ENCODE data around the gene TAF6.
"Not testable (repeated sequence)": the region's sequence is repeated elsewhere in the genome, so short reads cannot be mapped to it uniquely, and the experiment has no call there.

The TAF6 gene

DNA sequence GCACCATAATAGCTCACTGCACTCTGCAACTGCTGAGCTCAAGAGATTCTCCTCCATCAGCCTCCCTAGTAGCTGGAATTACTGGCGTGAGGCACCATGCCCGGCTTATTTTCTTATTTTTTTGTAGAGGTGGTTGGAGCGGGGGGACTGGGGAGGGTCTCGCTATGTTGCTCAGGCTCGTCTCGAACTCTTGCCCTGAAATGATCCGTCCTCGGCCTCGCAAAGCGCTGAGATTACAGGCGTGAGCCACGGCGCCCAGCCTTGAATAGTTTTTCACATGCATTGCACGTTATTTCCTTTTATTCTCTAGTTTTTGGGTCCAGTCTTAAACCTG is 29.0 kb upstream of the TAF6 start:
- TF ChIP-seq CTCF (conservative IDR thresholded peaks at IDR 0.05) = no peak
- peak overlapping the region; percentile 88 for H3K27ac ChIP-seq

DNA sequence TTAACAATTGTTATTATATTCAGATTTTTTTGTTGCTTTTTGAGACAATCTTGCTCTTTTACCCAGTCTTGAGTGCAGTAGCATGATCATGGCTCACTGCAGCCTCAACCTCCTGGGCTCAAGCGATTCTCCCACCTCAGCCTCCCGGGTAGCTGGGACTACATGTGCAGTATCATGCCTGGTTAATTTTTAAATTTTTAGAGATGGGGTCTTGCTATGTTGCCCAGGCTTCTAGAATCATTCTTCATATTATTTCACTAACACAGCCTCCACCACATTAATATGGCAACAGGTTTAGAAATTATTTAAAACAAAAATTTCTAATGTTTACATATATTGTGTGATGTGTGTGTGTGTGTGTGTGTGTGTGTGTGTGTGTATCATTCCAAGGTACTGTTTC is 28.1 kb upstream of the TAF6 start:
- no peak for TF ChIP-seq CTCF (conservative IDR thresholded peaks at IDR 0.05)
- no peak overlapping the region for H3K27ac ChIP-seq

DNA sequence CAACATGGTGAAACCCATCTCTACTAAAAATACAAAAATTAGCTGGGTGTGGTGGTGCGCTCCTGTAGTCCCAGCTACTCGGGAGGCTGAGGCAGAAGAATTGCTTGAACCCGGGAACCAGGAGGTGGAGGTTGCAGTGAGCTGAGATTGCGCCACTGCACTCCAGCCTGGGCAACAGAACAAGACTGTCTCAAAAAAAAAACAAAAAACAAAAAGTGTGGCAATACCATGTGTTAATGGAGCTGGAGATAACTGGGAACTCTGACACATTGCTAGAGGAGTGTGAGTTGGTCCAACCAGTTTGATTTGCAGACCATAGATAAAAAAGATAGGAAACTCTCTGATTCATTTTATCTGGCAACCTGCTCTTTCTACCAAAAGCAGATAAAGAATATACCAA is 27.2 kb upstream of the TAF6 start:
- not testable (repeated sequence) for H3K27ac ChIP-seq

GRCh38 chr7:100142461-100142860 is 23.3 kb upstream of the TAF6 start:
- H3K27ac ChIP-seq = no peak overlapping the region
- no peak for TF ChIP-seq CTCF (conservative IDR thresholded peaks at IDR 0.05)

DNA sequence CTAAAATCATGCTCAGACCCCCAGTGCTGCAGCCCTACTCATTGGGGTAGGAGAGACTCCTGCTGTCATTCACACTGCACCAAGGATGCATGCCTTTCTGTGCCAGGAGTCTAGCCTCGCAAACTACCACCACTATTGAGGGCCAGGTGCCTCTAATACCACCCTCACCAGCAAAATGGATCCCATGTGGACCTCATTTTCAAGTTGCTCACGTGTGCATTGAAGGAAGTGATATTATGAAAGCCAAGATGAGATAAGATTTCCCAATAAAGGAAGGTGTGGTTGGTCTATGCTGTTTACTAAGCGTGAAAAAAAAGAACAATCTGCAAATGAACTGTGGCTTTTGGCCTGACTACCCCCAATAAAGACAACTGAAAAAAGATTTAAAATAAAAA is 22.4 kb upstream of the TAF6 start:
- TF ChIP-seq CTCF (conservative IDR thresholded peaks at IDR 0.05) = no peak
- no peak overlapping the region for H3K27ac ChIP-seq

DNA sequence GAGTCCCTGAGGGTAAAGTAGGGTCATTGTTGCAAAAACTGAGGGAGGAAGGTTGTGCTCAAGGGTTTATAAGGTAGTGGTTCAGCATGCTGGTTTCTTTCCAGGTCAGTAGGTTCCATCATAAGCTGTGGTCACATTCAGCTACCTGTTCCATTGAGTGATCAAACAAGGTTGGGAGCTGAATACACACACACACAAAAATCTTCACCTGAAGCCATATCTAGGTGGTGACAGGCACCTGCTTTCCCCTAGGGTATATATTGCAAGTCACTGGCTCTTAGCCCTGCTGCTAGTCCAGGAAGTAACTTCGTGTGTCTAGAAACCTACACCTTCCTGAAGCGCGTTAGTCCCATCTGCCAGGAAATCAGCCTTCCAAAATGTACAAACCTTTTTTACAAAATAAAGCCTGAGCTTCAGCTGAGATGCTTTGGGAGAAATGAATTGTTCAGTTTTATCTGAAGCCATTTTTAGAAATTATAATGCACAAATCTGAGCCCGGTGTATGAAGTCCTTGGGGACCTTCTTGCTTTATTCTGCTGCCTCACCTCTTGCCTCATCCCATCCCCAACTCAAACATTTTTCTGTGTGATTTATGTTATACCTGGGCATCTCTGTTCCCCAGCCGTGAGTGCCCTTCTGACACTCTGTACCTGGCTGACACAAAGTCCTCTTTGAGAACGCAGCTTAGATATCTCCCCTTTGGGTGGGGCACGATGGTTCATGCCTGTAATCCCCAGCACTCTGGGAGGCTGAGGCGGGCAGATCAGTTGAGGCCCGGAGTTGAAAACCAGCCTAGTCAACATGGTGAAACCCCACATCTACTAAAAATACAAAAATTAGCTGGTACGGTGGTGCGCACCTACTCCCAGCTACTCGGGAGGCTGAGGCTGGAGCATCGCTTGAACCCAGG is 18.9 kb upstream of the TAF6 start:
- peak overlapping the region; percentile 23 for H3K27ac ChIP-seq
- TF ChIP-seq CTCF (conservative IDR thresholded peaks at IDR 0.05) = no peak

- TF ChIP-seq CTCF (conservative IDR thresholded peaks at IDR 0.05) = peak; percentile 97
- no peak overlapping the region for H3K27ac ChIP-seq
Observed at GRCh38 chr7:100132697-100133151, 13.6 kb upstream of the TAF6 start.

- no peak for TF ChIP-seq CTCF (conservative IDR thresholded peaks at IDR 0.05)
- H3K27ac ChIP-seq = no peak overlapping the region
Observed at GRCh38 chr7:100132126-100132525, 13.0 kb upstream of the TAF6 start.

Data from VCaP (cell line).